ENCODE measurements around the gene TAS2R41.

The TAS2R41 gene

GRCh38 chr7:143448429-143448828 is 29.2 kb upstream of the TAS2R41 start:
- no peak for TF ChIP-seq GATA3 (IDR thresholded peaks at IDR 0.05; ENCODE audit: low read depth, low read length)
- TF ChIP-seq GATA2 (IDR thresholded peaks at IDR 0.05; ENCODE audit: low read depth, low read length): no peak

- TF ChIP-seq GATA3 (IDR thresholded peaks at IDR 0.05; ENCODE audit: low read depth, low read length): no peak
- no peak for TF ChIP-seq GATA2 (IDR thresholded peaks at IDR 0.05; ENCODE audit: low read depth, low read length)
Observed at GRCh38 chr7:143449793-143450192, 27.9 kb upstream of the TAS2R41 start.

GRCh38 chr7:143451122-143451521 is 26.6 kb upstream of the TAS2R41 start:
- TF ChIP-seq GATA2 (IDR thresholded peaks at IDR 0.05; ENCODE audit: low read depth, low read length): no peak
- no peak for TF ChIP-seq GATA3 (IDR thresholded peaks at IDR 0.05; ENCODE audit: low read depth, low read length)

GRCh38 chr7:143451746-143452145 is 25.9 kb upstream of the TAS2R41 start:
- TF ChIP-seq GATA2 (IDR thresholded peaks at IDR 0.05; ENCODE audit: low read depth, low read length) (no peak), GATA3 (IDR thresholded peaks at IDR 0.05; ENCODE audit: low read depth, low read length) (no peak)

GRCh38 chr7:143452495-143452894 is 25.2 kb upstream of the TAS2R41 start:
- TF ChIP-seq GATA3 (IDR thresholded peaks at IDR 0.05; ENCODE audit: low read depth, low read length) (no peak), GATA2 (IDR thresholded peaks at IDR 0.05; ENCODE audit: low read depth, low read length) (no peak)

GRCh38 chr7:143454091-143454680 is 23.5 kb upstream of the TAS2R41 start:
- TF ChIP-seq GATA3 (IDR thresholded peaks at IDR 0.05; ENCODE audit: low read depth, low read length) (no peak), GATA2 (IDR thresholded peaks at IDR 0.05; ENCODE audit: low read depth, low read length) (no peak)

- no peak for TF ChIP-seq GATA2 (IDR thresholded peaks at IDR 0.05; ENCODE audit: low read depth, low read length)
- no peak for TF ChIP-seq GATA3 (IDR thresholded peaks at IDR 0.05; ENCODE audit: low read depth, low read length)
Observed at GRCh38 chr7:143455491-143455890, 22.2 kb upstream of the TAS2R41 start.

GRCh38 chr7:143455942-143456341 is 21.7 kb upstream of the TAS2R41 start:
- TF ChIP-seq GATA2 (IDR thresholded peaks at IDR 0.05; ENCODE audit: low read depth, low read length) (no peak), GATA3 (IDR thresholded peaks at IDR 0.05; ENCODE audit: low read depth, low read length) (no peak)

GRCh38 chr7:143456992-143457793 is 20.5 kb upstream of the TAS2R41 start:
- TF ChIP-seq GATA2 (IDR thresholded peaks at IDR 0.05; ENCODE audit: low read depth, low read length) (no peak), GATA3 (IDR thresholded peaks at IDR 0.05; ENCODE audit: low read depth, low read length) (no peak)

- no peak for TF ChIP-seq GATA3 (IDR thresholded peaks at IDR 0.05; ENCODE audit: low read depth, low read length)
- no peak for TF ChIP-seq GATA2 (IDR thresholded peaks at IDR 0.05; ENCODE audit: low read depth, low read length)
Observed at GRCh38 chr7:143458263-143458662, 19.4 kb upstream of the TAS2R41 start.

- no peak for TF ChIP-seq GATA2 (IDR thresholded peaks at IDR 0.05; ENCODE audit: low read depth, low read length)
- no peak for TF ChIP-seq GATA3 (IDR thresholded peaks at IDR 0.05; ENCODE audit: low read depth, low read length)
Observed at GRCh38 chr7:143458681-143459080, 19.0 kb upstream of the TAS2R41 start.

GRCh38 chr7:143459359-143459758 is 18.3 kb upstream of the TAS2R41 start:
- no peak for TF ChIP-seq GATA2 (IDR thresholded peaks at IDR 0.05; ENCODE audit: low read depth, low read length)
- TF ChIP-seq GATA3 (IDR thresholded peaks at IDR 0.05; ENCODE audit: low read depth, low read length): no peak

- TF ChIP-seq GATA3 (IDR thresholded peaks at IDR 0.05; ENCODE audit: low read depth, low read length) (no peak), GATA2 (IDR thresholded peaks at IDR 0.05; ENCODE audit: low read depth, low read length) (no peak)
Observed at GRCh38 chr7:143460271-143460979, 17.2 kb upstream of the TAS2R41 start.

GRCh38 chr7:143462045-143462444 is 15.6 kb upstream of the TAS2R41 start:
- TF ChIP-seq GATA3 (IDR thresholded peaks at IDR 0.05; ENCODE audit: low read depth, low read length) (no peak), GATA2 (IDR thresholded peaks at IDR 0.05; ENCODE audit: low read depth, low read length) (no peak)
